ENCODE data around the gene OAS1. TPM values are rescaled to one million over a fixed set of nuclear protein-coding genes. Genes with fewer than 3 reads are reported as not detected.

OAS1 gene
- 23.6 and 23.7 TPM in 2 replicates for total RNA-seq (2014; rRNA removed; shearing (Covaris generic); ENCODE audit: low replicate concordance)

- Histone ChIP-seq H3K4me3 (ENCODE audit: low read length) (peak within 1 kb of the TSS; percentile 69), H2AFZ (ENCODE audit: low read length) (peak within 1 kb of the TSS; percentile 75), H3K9me3 (ENCODE audit: low read length) (no peaks in the 10 kb centered on the region), H3K27ac (ENCODE audit: low read length) (peak within 1 kb of the TSS; percentile 74), H3K4me2 (ENCODE audit: low read depth, low read length, poor library complexity, severe bottlenecking) (peak within 1 kb of the TSS; percentile 82), H3K27me3 (ENCODE audit: low read length) (no peaks in the 10 kb centered on the region), H3K4me1 (ENCODE audit: low read length) (peaks cover 44% of the 10 kb centered on the region), H3K36me3 (ENCODE audit: insufficient read depth, low read length) (no peaks in the 10 kb centered on the region), H4K20me1 (ENCODE audit: insufficient read depth, low read depth, low read length) (no peaks in the 10 kb centered on the region), H3K9me2 (replicated peaks; ENCODE audit: insufficient read depth, low read length) (no peaks in the 10 kb centered on the region), H3K79me2 (ENCODE audit: low read length) (no peaks in the 10 kb centered on the region), H3K9ac (ENCODE audit: low read length) (peak within 1 kb of the TSS; percentile 68)
- DNase-seq = peak; percentile 72
These were observed at the start of gene OAS1 for GRCh38 chr12:112906712-112907414. OAS1 (plus strand) TSS chr12:112906962; CDS start chr12:112907040, 78 bp downstream.

- H3K9ac ChIP-seq (ENCODE audit: low read length) = no peak overlapping the region
- no peaks in the 10 kb centered on the region for H3K27me3 ChIP-seq (ENCODE audit: low read length)
- H3K4me3 ChIP-seq (ENCODE audit: low read length) = no peak overlapping the region
- H4K20me1 ChIP-seq (ENCODE audit: insufficient read depth, low read depth, low read length) = no peaks in the 10 kb centered on the region
- H3K4me2 ChIP-seq (ENCODE audit: low read depth, low read length, poor library complexity, severe bottlenecking) = no peak overlapping the region
- no peaks in the 10 kb centered on the region for H3K9me2 ChIP-seq (replicated peaks; ENCODE audit: insufficient read depth, low read length)
- DNase-seq = no peak
- no peaks in the 10 kb centered on the region for H3K36me3 ChIP-seq (ENCODE audit: insufficient read depth, low read length)
- H3K9me3 ChIP-seq (ENCODE audit: low read length) = no peaks in the 10 kb centered on the region
- no peak overlapping the region for H3K27ac ChIP-seq (ENCODE audit: low read length)
- H3K4me1 ChIP-seq (ENCODE audit: low read length) = no peaks in the 10 kb centered on the region
- no peaks in the 10 kb centered on the region for H3K79me2 ChIP-seq (ENCODE audit: low read length)
- H2AFZ ChIP-seq (ENCODE audit: low read length) = 0 out of 2 replicates have a peak overlapping the region, but pooled peaks have one; percentile 5
These were observed 47.5 kb upstream of the OAS1 start for GRCh38 chr12:112859291-112859690.

- no peaks in the 10 kb centered on the region for H3K4me1 ChIP-seq (ENCODE audit: low read length)
- no peaks in the 10 kb centered on the region for H3K9me2 ChIP-seq (replicated peaks; ENCODE audit: insufficient read depth, low read length)
- no peak overlapping the region for H3K4me2 ChIP-seq (ENCODE audit: low read depth, low read length, poor library complexity, severe bottlenecking)
- no peaks in the 10 kb centered on the region for H3K79me2 ChIP-seq (ENCODE audit: low read length)
- no peak overlapping the region for H2AFZ ChIP-seq (ENCODE audit: low read length)
- no peaks in the 10 kb centered on the region for H4K20me1 ChIP-seq (ENCODE audit: insufficient read depth, low read depth, low read length)
- no peak overlapping the region for H3K4me3 ChIP-seq (ENCODE audit: low read length)
- no peak for DNase-seq
- H3K27me3 ChIP-seq (ENCODE audit: low read length) = no peaks in the 10 kb centered on the region
- no peak overlapping the region for H3K27ac ChIP-seq (ENCODE audit: low read length)
- H3K9me3 ChIP-seq (ENCODE audit: low read length) = no peaks in the 10 kb centered on the region
- H3K36me3 ChIP-seq (ENCODE audit: insufficient read depth, low read length) = no peaks in the 10 kb centered on the region
- no peak overlapping the region for H3K9ac ChIP-seq (ENCODE audit: low read length)
These were observed 46.6 kb upstream of the OAS1 start for GRCh38 chr12:112860181-112860580.

- Histone ChIP-seq H3K4me3 (ENCODE audit: low read length) (no peak overlapping the region), H3K9me2 (replicated peaks; ENCODE audit: insufficient read depth, low read length) (no peaks in the 10 kb centered on the region), H3K9me3 (ENCODE audit: low read length) (no peaks in the 10 kb centered on the region)
These were observed 45.5 kb upstream of the OAS1 start for GRCh38 chr12:112861284-112861683.

GRCh38 chr12:112862636-112863290, 44.0 kb upstream of the OAS1 start:
- no peaks in the 10 kb centered on the region for H3K36me3 ChIP-seq (ENCODE audit: insufficient read depth, low read length)
- H3K9ac ChIP-seq (ENCODE audit: low read length) = no peak overlapping the region
- no peak overlapping the region for H3K27ac ChIP-seq (ENCODE audit: low read length)
- H3K9me2 ChIP-seq (replicated peaks; ENCODE audit: insufficient read depth, low read length) = no peaks in the 10 kb centered on the region
- no peak for DNase-seq
- H3K4me3 ChIP-seq (ENCODE audit: low read length) = no peak overlapping the region
- 0 out of 2 replicates have a peak, but pooled peaks cover 2% of the 10 kb centered on the region for H3K27me3 ChIP-seq (ENCODE audit: low read length)
- no peaks in the 10 kb centered on the region for H4K20me1 ChIP-seq (ENCODE audit: insufficient read depth, low read depth, low read length)
- no peak overlapping the region for H3K4me2 ChIP-seq (ENCODE audit: low read depth, low read length, poor library complexity, severe bottlenecking)
- no peaks in the 10 kb centered on the region for H3K9me3 ChIP-seq (ENCODE audit: low read length)
- no peak overlapping the region for H2AFZ ChIP-seq (ENCODE audit: low read length)
- no peaks in the 10 kb centered on the region for H3K4me1 ChIP-seq (ENCODE audit: low read length)
- H3K79me2 ChIP-seq (ENCODE audit: low read length) = no peaks in the 10 kb centered on the region

More at GRCh38 chr12:112861284-112861683, 45.5 kb upstream of the OAS1 start:
- Histone ChIP-seq H3K4me1 (ENCODE audit: low read length) (no peaks in the 10 kb centered on the region), H2AFZ (ENCODE audit: low read length) (no peak overlapping the region), H3K27ac (ENCODE audit: low read length) (no peak overlapping the region), H3K4me2 (ENCODE audit: low read depth, low read length, poor library complexity, severe bottlenecking) (no peak overlapping the region), H3K9ac (ENCODE audit: low read length) (no peak overlapping the region), H3K36me3 (ENCODE audit: insufficient read depth, low read length) (no peaks in the 10 kb centered on the region), H3K79me2 (ENCODE audit: low read length) (no peaks in the 10 kb centered on the region), H3K27me3 (ENCODE audit: low read length) (0 out of 2 replicates have a peak, but pooled peaks cover 2% of the 10 kb centered on the region), H4K20me1 (ENCODE audit: insufficient read depth, low read depth, low read length) (no peaks in the 10 kb centered on the region)
- DNase-seq = no peak

GRCh38 chr12:112868459-112869041, 38.2 kb upstream of the OAS1 start:
- no peak overlapping the region for H3K27ac ChIP-seq (ENCODE audit: low read length)
- no peaks in the 10 kb centered on the region for H3K36me3 ChIP-seq (ENCODE audit: insufficient read depth, low read length)
- no peaks in the 10 kb centered on the region for H3K9me2 ChIP-seq (replicated peaks; ENCODE audit: insufficient read depth, low read length)
- H3K4me3 ChIP-seq (ENCODE audit: low read length) = no peak overlapping the region
- H3K9me3 ChIP-seq (ENCODE audit: low read length) = no peaks in the 10 kb centered on the region
- no peaks in the 10 kb centered on the region for H3K4me1 ChIP-seq (ENCODE audit: low read length)
- H4K20me1 ChIP-seq (ENCODE audit: insufficient read depth, low read depth, low read length) = no peaks in the 10 kb centered on the region; the same call in 1 of the 2 replicates
- H2AFZ ChIP-seq (ENCODE audit: low read length) = no peak overlapping the region
- H3K4me2 ChIP-seq (ENCODE audit: low read depth, low read length, poor library complexity, severe bottlenecking) = no peak overlapping the region
- H3K9ac ChIP-seq (ENCODE audit: low read length) = no peak overlapping the region
- 0 out of 2 replicates have a peak, but pooled peaks cover 2% of the 10 kb centered on the region for H3K27me3 ChIP-seq (ENCODE audit: low read length)
- peak; percentile 54 for DNase-seq
- H3K79me2 ChIP-seq (ENCODE audit: low read length) = no peaks in the 10 kb centered on the region

GRCh38 chr12:112869091-112869490, 37.7 kb upstream of the OAS1 start:
- H3K9ac ChIP-seq (ENCODE audit: low read length) = no peak overlapping the region
- no peak overlapping the region for H2AFZ ChIP-seq (ENCODE audit: low read length)
- H3K79me2 ChIP-seq (ENCODE audit: low read length) = no peaks in the 10 kb centered on the region
- H3K4me3 ChIP-seq (ENCODE audit: low read length) = no peak overlapping the region
- H4K20me1 ChIP-seq (ENCODE audit: insufficient read depth, low read depth, low read length) = no peaks in the 10 kb centered on the region; the same call in 1 of the 2 replicates
- no peak overlapping the region for H3K27ac ChIP-seq (ENCODE audit: low read length)
- H3K27me3 ChIP-seq (ENCODE audit: low read length) = 0 out of 2 replicates have a peak, but pooled peaks cover 2% of the 10 kb centered on the region
- H3K4me1 ChIP-seq (ENCODE audit: low read length) = no peaks in the 10 kb centered on the region
- no peak overlapping the region for H3K4me2 ChIP-seq (ENCODE audit: low read depth, low read length, poor library complexity, severe bottlenecking)
- no peaks in the 10 kb centered on the region for H3K9me2 ChIP-seq (replicated peaks; ENCODE audit: insufficient read depth, low read length)
- no peaks in the 10 kb centered on the region for H3K9me3 ChIP-seq (ENCODE audit: low read length)
- no peak for DNase-seq
- no peaks in the 10 kb centered on the region for H3K36me3 ChIP-seq (ENCODE audit: insufficient read depth, low read length)

- no peaks in the 10 kb centered on the region for H3K79me2 ChIP-seq (ENCODE audit: low read length)
- H3K4me3 ChIP-seq (ENCODE audit: low read length) = no peak overlapping the region
- no peak for DNase-seq
- no peaks in the 10 kb centered on the region; the same call in 1 of the 2 replicates for H4K20me1 ChIP-seq (ENCODE audit: insufficient read depth, low read depth, low read length)
- H3K9ac ChIP-seq (ENCODE audit: low read length) = no peak overlapping the region
- no peaks in the 10 kb centered on the region for H3K4me1 ChIP-seq (ENCODE audit: low read length)
- no peak overlapping the region for H3K27ac ChIP-seq (ENCODE audit: low read length)
- H3K9me3 ChIP-seq (ENCODE audit: low read length) = no peaks in the 10 kb centered on the region
- no peak overlapping the region for H3K4me2 ChIP-seq (ENCODE audit: low read depth, low read length, poor library complexity, severe bottlenecking)
- H3K27me3 ChIP-seq (ENCODE audit: low read length) = 0 out of 2 replicates have a peak, but pooled peaks cover 2% of the 10 kb centered on the region
- no peaks in the 10 kb centered on the region for H3K36me3 ChIP-seq (ENCODE audit: insufficient read depth, low read length)
- no peaks in the 10 kb centered on the region for H3K9me2 ChIP-seq (replicated peaks; ENCODE audit: insufficient read depth, low read length)
- H2AFZ ChIP-seq (ENCODE audit: low read length) = no peak overlapping the region
These were observed 37.0 kb upstream of the OAS1 start for GRCh38 chr12:112869778-112870177.

All from Karpas-422 (cell line).